Measurements from ENCODE around the gene ADAMTS12. TPM values are rescaled to one million over a fixed set of nuclear protein-coding genes. Genes with fewer than 3 reads are reported as not detected.

The ADAMTS12 gene
- total and polyA plus RNA-seq, 10 of the 15 experiments (the other 5 are each of a cell fraction or from before 2014, with no cell fraction given): 0.11 to 35.8 (median 20.7) TPM

- Histone ChIP-seq H3K36me3 (ENCODE audit: control insufficient read depth in 2 of 2, insufficient read depth in 2 of 2, low read length in 1 of 2) (no peaks in the 10 kb centered on the region), H3K27ac (ENCODE audit: control insufficient read depth, insufficient read depth) (no peak overlapping the region), H4K20me1 (ENCODE audit: control insufficient read depth, insufficient read depth) (no peaks in the 10 kb centered on the region), H3K4me2 (ENCODE audit: control insufficient read depth, insufficient read depth) (no peak overlapping the region), H3K27me3 (replicated peaks in 1 of 2; ENCODE audit: control insufficient read depth in 2 of 2, insufficient read depth in 2 of 2, low read length in 1 of 2) (no peaks in the 10 kb centered on the region), H3K4me3 (no peak overlapping the region), H3K4me1 (ENCODE audit: control insufficient read depth, insufficient read depth, low read length) (no peaks in the 10 kb centered on the region), H3K9me3 (replicated peaks; ENCODE audit: control insufficient read depth, insufficient read depth, low read length) (no peaks in the 10 kb centered on the region), H3K79me2 (ENCODE audit: control insufficient read depth, insufficient read depth, low read length) (no peaks in the 10 kb centered on the region), H3K9ac (ENCODE audit: control insufficient read depth, insufficient read depth, low read length) (no peak overlapping the region), H2AFZ (ENCODE audit: control insufficient read depth, low read depth, low read length) (no peak overlapping the region)
- DNase-seq (ENCODE audit: low read depth, low spot score): no peak
- BruUV-seq (replicated peaks): no TSS peak
- FAIRE-seq: no peak
- ChIA-PET SMC1A (ENCODE audit: uncharacterized antibody, unreplicated experiment) (no interaction called here), RAD21 (ENCODE audit: unreplicated experiment) (no interaction called here), POLR2A (no interaction called here), CTCF (interaction anchor here (1.1 kb wide), 1 partner anchor 25 kb away, joined by 4 read pairs; no protein-coding TSS in a partner anchor)
- 46% methylated on average over 1 of the region's 1 CpG for WGBS (ENCODE audit: insufficient coverage, insufficient replicate concordance, low lambda C conversion rate, missing lambda C conversion rate)
- no peak for ATAC-seq
- intact Hi-C loops (cut with micrococcal nuclease; ENCODE audit: unreplicated experiment) (no loop called here), in situ Hi-C loops (cut with MboI) (no loop called here)
- TF ChIP-seq, protein P1, sequence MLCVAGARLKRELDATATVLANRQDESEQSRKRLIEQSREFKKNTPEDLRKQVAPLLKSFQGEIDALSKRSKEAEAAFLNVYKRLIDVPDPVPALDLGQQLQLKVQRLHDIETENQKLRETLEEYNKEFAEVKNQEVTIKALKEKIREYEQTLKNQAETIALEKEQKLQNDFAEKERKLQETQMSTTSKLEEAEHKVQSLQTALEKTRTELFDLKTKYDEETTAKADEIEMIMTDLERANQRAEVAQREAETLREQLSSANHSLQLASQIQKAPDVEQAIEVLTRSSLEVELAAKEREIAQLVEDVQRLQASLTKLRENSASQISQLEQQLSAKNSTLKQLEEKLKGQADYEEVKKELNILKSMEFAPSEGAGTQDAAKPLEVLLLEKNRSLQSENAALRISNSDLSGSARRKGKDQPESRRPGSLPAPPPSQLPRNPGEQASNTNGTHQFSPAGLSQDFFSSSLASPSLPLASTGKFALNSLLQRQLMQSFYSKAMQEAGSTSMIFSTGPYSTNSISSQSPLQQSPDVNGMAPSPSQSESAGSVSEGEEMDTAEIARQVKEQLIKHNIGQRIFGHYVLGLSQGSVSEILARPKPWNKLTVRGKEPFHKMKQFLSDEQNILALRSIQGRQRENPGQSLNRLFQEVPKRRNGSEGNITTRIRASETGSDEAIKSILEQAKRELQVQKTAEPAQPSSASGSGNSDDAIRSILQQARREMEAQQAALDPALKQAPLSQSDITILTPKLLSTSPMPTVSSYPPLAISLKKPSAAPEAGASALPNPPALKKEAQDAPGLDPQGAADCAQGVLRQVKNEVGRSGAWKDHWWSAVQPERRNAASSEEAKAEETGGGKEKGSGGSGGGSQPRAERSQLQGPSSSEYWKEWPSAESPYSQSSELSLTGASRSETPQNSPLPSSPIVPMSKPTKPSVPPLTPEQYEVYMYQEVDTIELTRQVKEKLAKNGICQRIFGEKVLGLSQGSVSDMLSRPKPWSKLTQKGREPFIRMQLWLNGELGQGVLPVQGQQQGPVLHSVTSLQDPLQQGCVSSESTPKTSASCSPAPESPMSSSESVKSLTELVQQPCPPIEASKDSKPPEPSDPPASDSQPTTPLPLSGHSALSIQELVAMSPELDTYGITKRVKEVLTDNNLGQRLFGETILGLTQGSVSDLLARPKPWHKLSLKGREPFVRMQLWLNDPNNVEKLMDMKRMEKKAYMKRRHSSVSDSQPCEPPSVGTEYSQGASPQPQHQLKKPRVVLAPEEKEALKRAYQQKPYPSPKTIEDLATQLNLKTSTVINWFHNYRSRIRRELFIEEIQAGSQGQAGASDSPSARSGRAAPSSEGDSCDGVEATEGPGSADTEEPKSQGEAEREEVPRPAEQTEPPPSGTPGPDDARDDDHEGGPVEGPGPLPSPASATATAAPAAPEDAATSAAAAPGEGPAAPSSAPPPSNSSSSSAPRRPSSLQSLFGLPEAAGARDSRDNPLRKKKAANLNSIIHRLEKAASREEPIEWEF (IDR thresholded peaks at IDR 0.05; ENCODE audit: insufficient replicate concordance, low read depth, low read length): no peak
- TF ChIP-seq MYB (IDR thresholded peaks at IDR 0.05; ENCODE audit: borderline replicate concordance, low read depth, low read length) (no peak), NRF1 (conservative IDR thresholded peaks at IDR 0.05; ENCODE audit: low read depth, low read length) (no peak), BRCA1 (IDR thresholded peaks at IDR 0.05; ENCODE audit: low read depth, low read length) (no peak), ZBTB11 (CRISPR knock-in tag; IDR thresholded peaks at IDR 0.05) (no peak)
These were observed 136.6 kb downstream of the ADAMTS12 start for GRCh38 chr5:33755231-33755630.
